Measurements from ENCODE around the gene KCNMA1. TPM values are rescaled to one million over a fixed set of nuclear protein-coding genes. Genes with fewer than 3 reads are reported as not detected.
A peak's percentile ranks its signal among the peaks of the same experiment; 100 is the strongest.

Gene KCNMA1
- total RNA-seq, 1 donor, result 77.8 TPM

DNA sequence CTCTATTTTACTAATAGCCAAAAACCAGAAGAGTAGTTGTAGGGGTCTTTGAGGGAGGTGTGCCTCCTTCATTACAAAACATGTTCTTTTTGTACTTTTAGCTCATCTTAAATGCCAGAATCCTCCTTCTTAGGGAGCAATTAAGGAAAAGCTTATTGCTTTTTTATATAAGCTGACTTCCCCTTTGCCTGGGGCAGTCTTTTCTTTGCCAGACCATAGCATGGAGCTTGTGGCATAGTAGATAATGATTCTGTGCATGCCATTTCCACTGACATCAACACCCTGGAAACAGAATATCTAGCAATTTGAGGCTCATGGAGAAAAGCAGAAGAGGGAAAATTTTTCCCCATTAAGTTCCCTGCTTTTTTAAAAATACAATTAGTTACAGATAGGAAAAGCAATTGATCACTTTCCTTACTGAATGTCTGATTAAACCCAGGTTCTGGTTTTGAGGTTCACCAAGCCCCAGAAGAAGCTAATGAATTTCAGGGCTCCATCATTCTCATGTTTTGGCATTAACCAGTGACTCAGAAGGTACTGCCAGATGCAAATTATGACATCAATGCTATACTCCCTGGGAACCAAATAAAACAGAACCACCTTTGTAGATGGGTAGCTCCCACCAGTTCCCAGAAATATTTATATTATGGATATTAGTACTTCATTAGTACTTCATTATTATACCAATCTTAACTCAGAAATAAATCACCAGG lies 410.6 kb downstream of the KCNMA1 start:
- Histone ChIP-seq H3K27me3 (ENCODE audit: insufficient read depth, low read length) (no peaks in the 10 kb centered on the region), H3K4me2 (ENCODE audit: insufficient read depth, low read length) (no peak overlapping the region)

DNA sequence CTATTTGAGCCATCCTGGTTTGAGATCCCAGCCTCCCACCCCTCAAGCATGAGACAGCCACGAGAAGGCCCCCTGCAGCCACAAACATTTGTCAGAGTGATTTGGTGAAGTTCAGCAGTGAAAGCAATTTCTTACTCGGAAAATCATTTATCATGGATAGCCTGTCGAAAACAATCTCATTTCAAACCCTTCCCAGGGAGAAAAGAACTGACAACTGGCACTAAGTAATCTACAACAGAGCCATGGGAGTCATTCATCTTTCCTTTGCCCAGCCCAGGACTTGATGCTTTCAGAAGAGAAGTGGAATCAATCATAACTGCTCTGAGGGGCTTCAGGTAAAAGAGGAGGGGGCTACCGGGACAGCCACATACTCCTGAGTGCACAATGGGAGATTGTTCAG lies 411.2 kb downstream of the KCNMA1 start:
- no peak overlapping the region for H3K4me3 ChIP-seq (ENCODE audit: insufficient read depth, low read length)
- no peak for DNase-seq (ENCODE audit: insufficient read length, low spot score, missing footprints)
- no peak overlapping the region for H2AFZ ChIP-seq (ENCODE audit: low read length)
- H3K9me3 ChIP-seq (ENCODE audit: low read depth, low read length), result no peaks in the 10 kb centered on the region
- no peaks in the 10 kb centered on the region for H3K36me3 ChIP-seq (ENCODE audit: insufficient read depth, low read length)
- H3K4me2 ChIP-seq (ENCODE audit: insufficient read depth, low read length), result no peak overlapping the region
- no peaks in the 10 kb centered on the region for H3K27me3 ChIP-seq (ENCODE audit: insufficient read depth, low read length)
- H3K4me1 ChIP-seq (ENCODE audit: insufficient read depth, low read length), result peaks cover 18% of the 10 kb centered on the region
- no peaks in the 10 kb centered on the region for H3K79me2 ChIP-seq (ENCODE audit: insufficient read depth, low read length)
- no peaks in the 10 kb centered on the region for H4K20me1 ChIP-seq (ENCODE audit: insufficient read depth, low read length)
- no peak overlapping the region for H3K27ac ChIP-seq (ENCODE audit: low read depth, low read length)
- TF ChIP-seq, protein P1, sequence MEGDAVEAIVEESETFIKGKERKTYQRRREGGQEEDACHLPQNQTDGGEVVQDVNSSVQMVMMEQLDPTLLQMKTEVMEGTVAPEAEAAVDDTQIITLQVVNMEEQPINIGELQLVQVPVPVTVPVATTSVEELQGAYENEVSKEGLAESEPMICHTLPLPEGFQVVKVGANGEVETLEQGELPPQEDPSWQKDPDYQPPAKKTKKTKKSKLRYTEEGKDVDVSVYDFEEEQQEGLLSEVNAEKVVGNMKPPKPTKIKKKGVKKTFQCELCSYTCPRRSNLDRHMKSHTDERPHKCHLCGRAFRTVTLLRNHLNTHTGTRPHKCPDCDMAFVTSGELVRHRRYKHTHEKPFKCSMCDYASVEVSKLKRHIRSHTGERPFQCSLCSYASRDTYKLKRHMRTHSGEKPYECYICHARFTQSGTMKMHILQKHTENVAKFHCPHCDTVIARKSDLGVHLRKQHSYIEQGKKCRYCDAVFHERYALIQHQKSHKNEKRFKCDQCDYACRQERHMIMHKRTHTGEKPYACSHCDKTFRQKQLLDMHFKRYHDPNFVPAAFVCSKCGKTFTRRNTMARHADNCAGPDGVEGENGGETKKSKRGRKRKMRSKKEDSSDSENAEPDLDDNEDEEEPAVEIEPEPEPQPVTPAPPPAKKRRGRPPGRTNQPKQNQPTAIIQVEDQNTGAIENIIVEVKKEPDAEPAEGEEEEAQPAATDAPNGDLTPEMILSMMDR (IDR thresholded peaks at IDR 0.05; ENCODE audit: extremely low read depth, low read depth, low read length), result no peak

More for the DNA sequence above, 410.6 kb downstream of the KCNMA1 start:
- no peak overlapping the region for H3K4me3 ChIP-seq (ENCODE audit: insufficient read depth, low read length)
- no peaks in the 10 kb centered on the region for H4K20me1 ChIP-seq (ENCODE audit: insufficient read depth, low read length)
- peak; percentile 56 for DNase-seq (ENCODE audit: insufficient read length, low spot score, missing footprints)
- no peaks in the 10 kb centered on the region for H3K36me3 ChIP-seq (ENCODE audit: insufficient read depth, low read length)
- peaks cover 18% of the 10 kb centered on the region for H3K4me1 ChIP-seq (ENCODE audit: insufficient read depth, low read length)
- H3K27ac ChIP-seq (ENCODE audit: low read depth, low read length), result no peak overlapping the region
- no peaks in the 10 kb centered on the region for H3K9me3 ChIP-seq (ENCODE audit: low read depth, low read length)
- no peaks in the 10 kb centered on the region for H3K79me2 ChIP-seq (ENCODE audit: insufficient read depth, low read length)
- TF ChIP-seq, protein P1 (IDR thresholded peaks at IDR 0.05; ENCODE audit: extremely low read depth, low read depth, low read length), result no peak
- H2AFZ ChIP-seq (ENCODE audit: low read length), result no peak overlapping the region

DNA sequence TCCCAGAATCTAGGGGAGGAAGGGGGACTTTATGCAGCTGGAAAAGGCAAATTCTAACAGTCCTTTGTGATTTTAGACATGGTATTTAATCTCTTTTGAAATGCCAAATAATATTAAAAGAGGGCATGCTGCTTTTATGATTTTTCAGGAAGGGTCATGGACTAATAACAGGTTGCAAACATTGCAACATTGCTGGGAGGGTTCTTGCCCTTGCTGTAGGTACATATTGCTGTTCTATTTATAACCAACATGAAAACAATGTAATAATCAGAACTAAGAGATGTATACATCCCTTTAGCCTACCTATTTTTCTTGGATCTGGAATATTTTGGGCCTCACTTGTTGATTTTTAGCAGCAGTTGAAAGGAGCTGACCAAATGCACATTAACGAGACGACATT lies 411.6 kb downstream of the KCNMA1 start:
- no peak overlapping the region for H3K4me2 ChIP-seq (ENCODE audit: insufficient read depth, low read length)
- H3K9me3 ChIP-seq (ENCODE audit: low read depth, low read length), result no peaks in the 10 kb centered on the region
- H3K27ac ChIP-seq (ENCODE audit: low read depth, low read length), result no peak overlapping the region
- H2AFZ ChIP-seq (ENCODE audit: low read length), result no peak overlapping the region
- no peak for DNase-seq (ENCODE audit: insufficient read length, low spot score, missing footprints)
- H3K4me1 ChIP-seq (ENCODE audit: insufficient read depth, low read length), result peaks cover 17% of the 10 kb centered on the region
- H3K36me3 ChIP-seq (ENCODE audit: insufficient read depth, low read length), result no peaks in the 10 kb centered on the region
- TF ChIP-seq, protein P1 (IDR thresholded peaks at IDR 0.05; ENCODE audit: extremely low read depth, low read depth, low read length), result no peak
- H3K79me2 ChIP-seq (ENCODE audit: insufficient read depth, low read length), result no peaks in the 10 kb centered on the region
- no peak overlapping the region for H3K4me3 ChIP-seq (ENCODE audit: insufficient read depth, low read length)
- no peaks in the 10 kb centered on the region for H4K20me1 ChIP-seq (ENCODE audit: insufficient read depth, low read length)
- no peaks in the 10 kb centered on the region for H3K27me3 ChIP-seq (ENCODE audit: insufficient read depth, low read length)

DNA sequence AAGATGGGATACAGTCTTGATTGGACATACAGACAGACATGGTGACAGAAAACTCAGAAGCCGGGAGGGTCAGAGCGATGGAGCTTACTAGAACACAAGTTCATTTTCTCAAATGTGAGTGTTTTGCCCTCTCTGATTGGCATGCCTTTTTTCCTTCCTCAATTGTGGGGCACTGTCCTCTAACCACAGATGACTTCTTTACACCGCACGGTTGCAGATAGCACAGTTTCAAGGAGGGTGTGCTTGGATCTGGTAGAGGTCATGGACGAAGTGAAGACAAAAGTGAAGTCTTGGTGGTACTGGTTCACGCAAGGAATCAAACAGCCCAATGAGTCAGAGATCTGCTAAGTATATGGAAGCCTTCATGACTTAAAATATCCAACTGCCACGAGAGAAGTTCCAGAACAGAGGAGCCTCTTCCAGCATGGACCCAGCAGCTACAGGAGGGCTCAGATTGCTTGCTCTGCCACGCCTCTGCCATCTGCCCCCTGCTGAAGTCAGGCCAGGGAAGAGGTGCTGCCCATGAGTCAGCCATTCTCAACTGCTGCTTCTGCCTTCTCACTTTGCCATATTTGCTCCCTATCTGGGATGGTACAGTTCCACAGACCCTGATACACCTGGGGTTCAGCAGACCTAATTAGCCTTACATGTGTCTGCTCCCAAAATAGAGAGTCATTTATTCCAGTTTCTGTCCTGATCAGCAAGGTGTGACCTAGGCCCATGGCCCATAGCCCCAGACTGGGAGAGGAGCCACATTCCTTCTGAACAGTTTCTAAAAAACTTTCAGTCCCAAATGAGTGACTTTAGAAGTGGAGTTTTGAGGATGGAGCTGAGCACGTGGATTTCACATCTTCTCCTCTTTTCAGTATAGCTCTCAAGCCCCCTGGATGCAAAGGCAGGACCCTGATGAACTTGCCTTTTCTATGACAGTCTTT lies 413.8 kb downstream of the KCNMA1 start:
- H3K4me1 ChIP-seq (ENCODE audit: insufficient read depth, low read length), result no peaks in the 10 kb centered on the region
- H3K9me3 ChIP-seq (ENCODE audit: low read depth, low read length), result no peaks in the 10 kb centered on the region
- no peaks in the 10 kb centered on the region for H3K27me3 ChIP-seq (ENCODE audit: insufficient read depth, low read length)
- H2AFZ ChIP-seq (ENCODE audit: low read length), result no peak overlapping the region
- no peak overlapping the region for H3K27ac ChIP-seq (ENCODE audit: low read depth, low read length)
- no peaks in the 10 kb centered on the region for H3K36me3 ChIP-seq (ENCODE audit: insufficient read depth, low read length)
- DNase-seq (ENCODE audit: insufficient read length, low spot score, missing footprints), result no peak
- TF ChIP-seq, protein P1 (IDR thresholded peaks at IDR 0.05; ENCODE audit: extremely low read depth, low read depth, low read length), result no peak
- no peaks in the 10 kb centered on the region for H3K79me2 ChIP-seq (ENCODE audit: insufficient read depth, low read length)
- H3K4me2 ChIP-seq (ENCODE audit: insufficient read depth, low read length), result no peak overlapping the region
- no peaks in the 10 kb centered on the region for H4K20me1 ChIP-seq (ENCODE audit: insufficient read depth, low read length)
- no peak overlapping the region for H3K4me3 ChIP-seq (ENCODE audit: insufficient read depth, low read length)

Data from osteoblast (primary cell).